Ramos (cell line): ENCODE results near the gene SMAP1.

ENCODE experiments used
- in situ Hi-C: fragments of 300-500 bp; cut with MboI; formaldehyde crosslinking; loops from one replicate; pipeline ENCODE4 v1.14.3; 2022; ENCODE audit warnings: low sequenced_read_pairs; ENCODE audit not compliant: unreplicated experiment

Gene SMAP1

GRCh38 chr6:70834520-70834919 is 166.8 kb downstream of the SMAP1 start:
- in situ Hi-C loops, result no loop called here

- in situ Hi-C loops, result no loop called here
Measured at GRCh38 chr6:70838907-70839285, 171.2 kb downstream of the SMAP1 start.

GRCh38 chr6:70839286-70840266 is 171.9 kb downstream of the SMAP1 start:
- in situ Hi-C loops, result no loop called here

- in situ Hi-C loops, result no loop called here
Measured at GRCh38 chr6:70841112-70841511, 173.4 kb downstream of the SMAP1 start.

- in situ Hi-C loops, result no loop called here
Measured at GRCh38 chr6:70842541-70842940, 174.9 kb downstream of the SMAP1 start.

GRCh38 chr6:70843328-70843918 is 175.7 kb downstream of the SMAP1 start:
- in situ Hi-C loops, result no loop called here

- in situ Hi-C loops, result no loop called here
Measured at GRCh38 chr6:70844301-70844700, 176.6 kb downstream of the SMAP1 start.

GRCh38 chr6:70846207-70846835 is 178.6 kb downstream of the SMAP1 start:
- in situ Hi-C loops, result no loop called here

GRCh38 chr6:70847106-70848084 is 179.7 kb downstream of the SMAP1 start:
- in situ Hi-C loops, result no loop called here

GRCh38 chr6:70849348-70850069 is 181.8 kb downstream of the SMAP1 start:
- in situ Hi-C loops, result no loop called here

GRCh38 chr6:70852667-70853246 is 185.1 kb downstream of the SMAP1 start:
- in situ Hi-C loops, result no loop called here

- in situ Hi-C loops, result no loop called here
Measured at GRCh38 chr6:70857387-70858077, 189.8 kb downstream of the SMAP1 start.

- in situ Hi-C loops, result no loop called here
Measured at GRCh38 chr6:70860045-70860444, 192.4 kb downstream of the SMAP1 start.

- in situ Hi-C loops, result no loop called here
Measured at GRCh38 chr6:70860920-70861319, 193.2 kb downstream of the SMAP1 start.

- in situ Hi-C loops, result no loop called here
Measured at GRCh38 chr6:70863343-70863742, 195.7 kb downstream of the SMAP1 start.

- in situ Hi-C loops, result no loop called here
Measured at GRCh38 chr6:70864401-70864800, 196.7 kb downstream of the SMAP1 start.

- in situ Hi-C loops, result no loop called here
Measured at GRCh38 chr6:70872469-70872868, 204.8 kb downstream of the SMAP1 start.

- in situ Hi-C loops, result no loop called here
Measured at GRCh38 chr6:70874181-70874913, 206.7 kb downstream of the SMAP1 start.
